HepG2 (cell line): ENCODE results near the gene STK11. TPM values are rescaled to one million over a fixed set of nuclear protein-coding genes. Genes with fewer than 3 reads are reported as not detected.

Source experiments
- DMAP1 ChIP-seq: IDR thresholded peaks from 2 replicates; pipeline ENCODE4 v1.6.1; 2016
- HMGXB4 ChIP-seq, 2 experiments: sonication (generic) in 1 of 2; formaldehyde crosslinking in 1 of 2; IDR thresholded peaks; 2 replicates each; pipeline versions ENCODE4 v1.4.0 to v1.6.1; 2018 to 2020; ENCODE audit warnings: missing genetic modification reagents in 2 of 2, borderline replicate concordance in 1 of 2, low read depth in 1 of 2, mild to moderate bottlenecking in 1 of 2, missing biosample characterization in 1 of 2
- KMT2B ChIP-seq: IDR thresholded peaks from 2 replicates; pipeline ENCODE4 v1.6.1; 2016; ENCODE audit warnings: missing genetic modification reagents, missing compliant biosample characterization
- NAIF1 ChIP-seq: sonication (generic); formaldehyde crosslinking; IDR thresholded peaks from 2 replicates; pipeline ENCODE4 v1.5.0; 2020; ENCODE audit warnings: mild to moderate bottlenecking, missing genetic modification reagents, borderline replicate concordance
- PATZ1 ChIP-seq: sonication (generic); formaldehyde crosslinking; IDR thresholded peaks from 2 replicates; pipeline ENCODE4 v1.4.0; 2020; ENCODE audit warnings: missing genetic modification reagents
- RARA ChIP-seq: IDR thresholded peaks from 2 replicates; pipeline ENCODE4 v1.6.1; 2016; ENCODE audit warnings: missing genetic modification reagents, missing compliant biosample characterization
- RFX5 ChIP-seq: IDR thresholded peaks from 2 replicates; pipeline ENCODE4 v1.6.1; 2011; ENCODE audit warnings: low read depth, low read length, improper control_type of control experiment
- RXRA ChIP-seq: sonication (generic); formaldehyde crosslinking; IDR thresholded peaks from 2 replicates; pipeline ENCODE4 v1.5.1; 2020; ENCODE audit warnings: missing genetic modification reagents
- RXRB ChIP-seq: IDR thresholded peaks from 2 replicates; pipeline ENCODE4 v1.6.1; 2016; ENCODE audit warnings: borderline replicate concordance, missing genetic modification reagents, missing compliant biosample characterization
- U2AF2 ChIP-seq: fragments of 200-400 bp; formaldehyde crosslinking; IDR thresholded peaks from 2 replicates; pipeline ENCODE4 v1.6.1; 2017; ENCODE audit warnings: low read depth, mild to moderate bottlenecking, low read length
- ZFP91 ChIP-seq: sonication (generic); formaldehyde crosslinking; IDR thresholded peaks from 2 replicates; pipeline ENCODE4 v1.9.0; 2022; ENCODE audit warnings: missing genetic modification reagents, mild to moderate bottlenecking, borderline replicate concordance
- ZNF160 ChIP-seq: sonication (generic); formaldehyde crosslinking; IDR thresholded peaks from 2 replicates; pipeline ENCODE4 v1.8.0; 2022; ENCODE audit warnings: mild to moderate bottlenecking, inconsistent platforms, missing genetic modification reagents
- ZNF331 ChIP-seq: sonication (generic); formaldehyde crosslinking; IDR thresholded peaks from 2 replicates; pipeline ENCODE4 v1.4.0; 2020; ENCODE audit warnings: missing genetic modification reagents
- ZNF556 ChIP-seq: sonication (generic); formaldehyde crosslinking; IDR thresholded peaks from 2 replicates; pipeline ENCODE4 v1.4.0; 2020; ENCODE audit warnings: mild to moderate bottlenecking, missing genetic modification reagents, borderline replicate concordance
- polyA plus RNA-seq, 8 experiments: library from polyadenylated mRNA; depleted of rRNA in 3 of 8; stranded (reverse) in 7 of 8; unstranded in 1 of 8; fragments of >200 nt; fragmentation: Illumina TruSeq in 4 of 8; extraction: Trizol in 4 of 8; gene quantifications; 2 replicates each; pipeline versions ENCODE4 v1.2.1 to v1.2.3, GENCODE V29; 2011 to 2016; ENCODE audit warnings: low read depth in 4 of 8, missing spikeins in 1 of 8, mixed read lengths in 1 of 8; ENCODE audit not compliant: insufficient read depth in 1 of 8
- total RNA-seq, 5 experiments: library from RNA; depleted of rRNA; stranded (reverse); fragments of >200 nt; fragmentation: Illumina TruSeq; extraction: Trizol; gene quantifications; 2 replicates each; pipeline ENCODE4 v1.2.3, GENCODE V29; 2016; ENCODE audit warnings: low read depth in 1 of 5
- TF ChIP-seq, protein P1 (sequence below): IDR thresholded peaks from 2 replicates; pipeline ENCODE4 v1.6.1; 2016
- TF ChIP-seq, protein P2 (sequence below): sonication (generic); formaldehyde crosslinking; IDR thresholded peaks from 2 replicates; pipeline ENCODE4 v1.8.0; 2022; ENCODE audit warnings: mild to moderate bottlenecking, missing genetic modification reagents, borderline replicate concordance

Gene STK11
- total and polyA plus RNA-seq, 2 of the 13 experiments (the other 11 are each of a cell fraction or from before 2014, with no cell fraction given): 27.5 to 43.6 TPM

DNA sequence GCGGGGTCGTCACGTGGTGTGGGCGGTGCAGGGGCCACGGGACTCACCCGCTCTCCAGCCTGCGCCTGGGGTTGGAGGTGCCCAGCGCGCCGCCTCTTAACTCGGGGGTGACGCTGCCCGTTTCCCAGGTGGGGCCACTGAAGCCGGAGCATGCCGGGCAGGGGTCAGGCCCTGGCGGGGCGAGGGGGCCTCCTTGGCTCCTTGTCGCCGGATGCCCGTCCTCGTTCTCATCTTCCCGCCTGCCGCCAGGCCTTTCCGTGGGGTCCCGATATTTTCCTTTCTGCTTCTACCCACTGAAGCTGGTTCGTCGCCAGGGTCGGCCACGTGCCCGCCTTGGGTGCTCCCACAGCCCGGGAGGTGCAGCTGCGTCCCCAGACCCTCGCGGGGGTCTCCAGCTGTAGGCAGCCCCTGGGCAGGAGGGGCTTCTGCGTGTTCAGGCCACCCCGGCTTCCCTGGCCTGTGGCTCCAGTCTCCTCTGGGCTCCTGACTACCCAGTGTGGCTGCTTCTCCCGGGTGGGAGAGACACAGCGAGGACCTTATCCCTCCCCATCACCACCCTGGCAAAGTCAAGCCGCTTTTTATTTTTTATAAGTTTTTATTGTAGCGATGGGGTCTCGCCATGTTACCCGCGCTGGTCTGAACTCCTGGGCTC lies 70.5 kb downstream of the STK11 start (continued):
- TF ChIP-seq, protein P1, sequence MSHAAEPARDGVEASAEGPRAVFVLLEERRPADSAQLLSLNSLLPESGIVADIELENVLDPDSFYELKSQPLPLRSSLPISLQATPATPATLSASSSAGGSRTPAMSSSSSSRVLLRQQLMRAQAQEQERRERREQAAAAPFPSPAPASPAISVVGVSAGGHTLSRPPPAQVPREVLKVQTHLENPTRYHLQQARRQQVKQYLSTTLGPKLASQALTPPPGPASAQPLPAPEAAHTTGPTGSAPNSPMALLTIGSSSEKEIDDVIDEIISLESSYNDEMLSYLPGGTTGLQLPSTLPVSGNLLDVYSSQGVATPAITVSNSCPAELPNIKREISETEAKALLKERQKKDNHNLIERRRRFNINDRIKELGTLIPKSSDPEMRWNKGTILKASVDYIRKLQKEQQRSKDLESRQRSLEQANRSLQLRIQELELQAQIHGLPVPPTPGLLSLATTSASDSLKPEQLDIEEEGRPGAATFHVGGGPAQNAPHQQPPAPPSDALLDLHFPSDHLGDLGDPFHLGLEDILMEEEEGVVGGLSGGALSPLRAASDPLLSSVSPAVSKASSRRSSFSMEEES: 0 out of 2 replicates have a peak, but pooled peaks have one; percentile 4
- no peak for TF ChIP-seq NAIF1 (CRISPR knock-in tag)
- TF ChIP-seq RXRB (CRISPR knock-in tag): peak; percentile 44
- TF ChIP-seq RXRA (CRISPR knock-in tag): peak; percentile 58; the same call in 1 of the 2 replicates
- peak; percentile 33; the same call in 1 of the 2 replicates for TF ChIP-seq PATZ1 (CRISPR knock-in tag)
- no peak for TF ChIP-seq KMT2B (CRISPR knock-in tag)
- TF ChIP-seq RARA (CRISPR knock-in tag): 0 out of 2 replicates have a peak, but pooled peaks have one; percentile 1
- TF ChIP-seq ZNF331 (CRISPR knock-in tag): peak; percentile 6; the same call in 1 of the 2 replicates
- TF ChIP-seq ZNF160: 0 out of 2 replicates have a peak, but pooled peaks have one; percentile 0
- no peak for TF ChIP-seq U2AF2
- no peak for TF ChIP-seq RFX5
- TF ChIP-seq HMGXB4 (CRISPR knock-in tag; IDR thresholded peaks at IDR 0.05; ENCODE audit: borderline replicate concordance in 1 of 2, low read depth in 1 of 2): 0 out of 4 replicates have a peak, but pooled peaks of 1 of the 2 experiments have one; percentile 29
- TF ChIP-seq, protein P2, sequence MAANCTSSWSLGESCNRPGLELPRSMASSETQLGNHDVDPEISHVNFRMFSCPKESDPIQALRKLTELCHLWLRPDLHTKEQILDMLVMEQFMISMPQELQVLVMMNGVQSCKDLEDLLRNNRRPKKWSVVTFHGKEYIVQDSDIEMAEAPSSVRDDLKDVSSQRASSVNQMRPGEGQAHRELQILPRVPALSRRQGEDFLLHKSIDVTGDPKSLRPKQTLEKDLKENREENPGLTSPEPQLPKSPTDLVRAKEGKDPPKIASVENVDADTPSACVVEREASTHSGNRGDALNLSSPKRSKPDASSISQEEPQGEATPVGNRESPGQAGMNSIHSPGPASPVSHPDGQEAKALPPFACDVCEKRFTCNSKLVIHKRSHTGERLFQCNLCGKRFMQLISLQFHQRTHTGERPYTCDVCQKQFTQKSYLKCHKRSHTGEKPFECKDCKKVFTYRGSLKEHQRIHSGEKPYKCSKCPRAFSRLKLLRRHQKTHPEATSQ: 0 out of 2 replicates have a peak, but pooled peaks have one; percentile 39
- no peak for TF ChIP-seq ZFP91
- TF ChIP-seq DMAP1: 0 out of 2 replicates have a peak, but pooled peaks have one; percentile 0
- no peak for TF ChIP-seq ZNF556
